Sigmoid colon (tissue), 4 donors: ENCODE measurements around the gene KIRREL3.

ENCODE experiments used
- CTCF ChIP-seq, 4 experiments: fragments of 450-650 bp in 3 of 4; fragments of 200-600 bp in 1 of 4; IDR thresholded peaks; one replicate each; pipeline ENCODE4 v1.5.1; 2016 to 2019; ENCODE audit warnings: antibody characterized with exemption in 4 of 4, mild to moderate bottlenecking in 3 of 4, moderate library complexity in 2 of 4
- POLR2A ChIP-seq, 2 donors: fragments of 450-650 bp; IDR thresholded peaks; one replicate each; pipeline ENCODE4 v1.6.1; 2016; ENCODE audit warnings: antibody characterized with exemption in 2 of 2, mild to moderate bottlenecking in 2 of 2, moderate library complexity in 2 of 2
- POLR2AphosphoS5 ChIP-seq, 4 donors: sonication (generic); formaldehyde crosslinking; IDR thresholded peaks; one replicate each; pipeline ENCODE4 v1.6.1; 2017; ENCODE audit warnings: antibody characterized with exemption in 4 of 4

GRCh38 chr11:126645186-126645585 lies 355.4 kb downstream of the KIRREL3 start:
- TF ChIP-seq CTCF (IDR thresholded peaks at IDR 0.05) = no peak
- TF ChIP-seq POLR2AphosphoS5 (IDR thresholded peaks at IDR 0.05) = no peak
- no peak for TF ChIP-seq POLR2A (IDR thresholded peaks at IDR 0.05)
